Liver (tissue), 3 donors: ENCODE results near the gene ADGRG1.
"Not testable (repeated sequence)": the region's sequence is repeated elsewhere in the genome, so short reads cannot be mapped to it uniquely, and the experiment has no call there.

Source experiments
- CTCF ChIP-seq: fragments of 150-350 bp; IDR thresholded peaks from 2 replicates; pipeline ENCODE4 v1.5.1; 2017; ENCODE audit warnings: improper control_type of control experiment, low read depth, low read length; ENCODE audit not compliant: missing input control
- EGR1 ChIP-seq, 2 donors: IDR thresholded peaks; 2 replicates each; pipeline ENCODE4 v1.6.1; 2016 to 2018; ENCODE audit warnings: antibody characterized with exemption in 2 of 2, low read depth in 2 of 2
- TAF1 ChIP-seq: conservative IDR thresholded peaks from 2 replicates; pipeline ENCODE4 v1.6.1; 2016; ENCODE audit warnings: antibody characterized with exemption, mild to moderate bottlenecking
- donor health status: healthy.
- donor health status: healthy.

DNA sequence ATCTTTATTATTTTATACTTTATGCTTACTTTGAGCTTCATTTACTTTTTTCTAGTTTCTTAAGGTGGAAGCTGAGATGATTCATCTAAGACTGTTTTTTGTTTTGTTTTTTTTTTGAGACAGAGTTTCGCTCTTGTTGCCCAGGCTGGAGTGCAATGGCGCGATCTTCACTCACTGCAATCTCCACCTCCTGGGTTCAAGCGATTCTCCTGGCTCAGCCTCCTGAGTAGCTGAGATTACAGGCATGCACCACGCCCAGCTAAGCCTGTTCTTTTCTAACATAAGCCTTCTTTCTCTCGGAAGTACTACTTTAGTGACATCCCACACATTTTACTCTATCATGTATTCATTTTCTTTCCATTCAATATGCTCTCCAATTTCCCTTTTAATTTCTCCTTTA is 84.1 kb downstream of the ADGRG1 start:
- not testable (repeated sequence) for TF ChIP-seq CTCF; EGR1 (IDR thresholded peaks at IDR 0.05; ENCODE audit: low read depth in 2 of 2); TAF1
